SK-N-SH (cell line): ENCODE results near the gene BRD7.

ENCODE experiments used
- ELF1 ChIP-seq: IDR thresholded peaks from 2 replicates; pipeline ENCODE4 v1.4.0; 2012
- EP300 ChIP-seq, 2 experiments: IDR thresholded peaks; 2 replicates each; pipeline versions ENCODE4 v1.4.0 to v1.6.1; 2012; ENCODE audit warnings: borderline replicate concordance in 1 of 2, low read depth in 1 of 2, low read length in 1 of 2
- FOSL2 ChIP-seq: IDR thresholded peaks from 2 replicates; pipeline ENCODE4 v1.4.0; 2012; ENCODE audit warnings: low read depth, mild to moderate bottlenecking, moderate library complexity, borderline replicate concordance
- MEF2A ChIP-seq: IDR thresholded peaks from 2 replicates; pipeline ENCODE4 v1.4.0; 2012; ENCODE audit warnings: low read depth, borderline replicate concordance
- MXI1 ChIP-seq: IDR thresholded peaks from 2 replicates; pipeline ENCODE4 v1.6.1; 2012; ENCODE audit warnings: mild to moderate bottlenecking, low read depth, low read length, improper control_type of control experiment
- NRF1 ChIP-seq: IDR thresholded peaks from 2 replicates; pipeline ENCODE4 v1.6.1; 2012; ENCODE audit warnings: low read depth, mild to moderate bottlenecking, low read length
- RAD21 ChIP-seq: IDR thresholded peaks from 2 replicates; pipeline ENCODE4 v1.6.1; 2012; ENCODE audit warnings: mild to moderate bottlenecking, low read length
- TAF1 ChIP-seq: IDR thresholded peaks from 2 replicates; pipeline ENCODE4 v1.6.1; 2012; ENCODE audit warnings: low read depth, mild to moderate bottlenecking, low read length, moderate library complexity, borderline replicate concordance
- TF ChIP-seq, protein P1 (sequence below): fragments of 200-600 bp; sonication (generic); IDR thresholded peaks from 2 replicates; pipeline ENCODE4 v1.6.1; 2017; ENCODE audit warnings: antibody characterized with exemption, mild to moderate bottlenecking, moderate library complexity
- TF ChIP-seq, protein P2 (sequence below): IDR thresholded peaks from 2 replicates; pipeline ENCODE4 v1.4.0; 2012; ENCODE audit warnings: low read depth
- TF ChIP-seq, protein P3 (sequence below): IDR thresholded peaks from 2 replicates; pipeline ENCODE4; 2012
- TF ChIP-seq, protein P4 (sequence below): IDR thresholded peaks from 2 replicates; pipeline ENCODE4 v1.4.0; 2012; ENCODE audit warnings: low read depth, borderline replicate concordance

DNA sequence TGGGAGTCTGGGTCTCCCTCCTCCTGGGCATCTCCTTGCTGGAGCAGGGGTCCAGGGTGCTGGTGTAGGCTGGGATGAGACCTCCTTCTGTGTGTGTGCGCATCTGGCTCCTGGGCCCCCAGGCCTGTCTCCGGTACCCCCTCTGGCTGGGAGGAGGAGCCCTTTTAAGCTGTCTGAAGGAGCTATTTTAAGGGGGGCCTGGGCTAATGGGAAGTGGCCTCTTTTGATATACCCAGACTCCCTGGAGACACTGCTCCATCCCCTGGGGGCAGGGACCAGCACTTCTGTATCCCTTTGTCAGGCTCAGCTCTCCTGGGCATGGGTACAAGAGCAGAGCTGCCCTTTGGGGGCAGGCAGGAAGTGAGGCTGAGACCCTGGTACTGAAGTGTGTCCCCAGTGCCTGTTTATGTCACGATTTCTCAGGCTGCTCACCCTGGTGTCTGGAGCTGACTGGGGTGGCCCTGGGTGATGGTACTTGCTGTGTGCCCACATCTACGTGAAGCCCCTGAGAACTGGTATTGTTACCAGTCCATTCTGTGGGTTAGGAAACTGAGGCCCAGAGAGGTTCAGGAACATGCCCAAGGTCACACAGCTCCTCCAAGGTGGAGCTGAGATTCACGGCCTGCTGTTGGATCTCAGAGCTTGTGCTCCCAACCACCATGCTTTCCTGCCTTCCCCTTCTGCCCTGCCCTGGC lies 96.0 kb downstream of the BRD7 start:
- TF ChIP-seq TAF1 (no peak), RAD21 (no peak), MEF2A (no peak), MXI1 (no peak), NRF1 (no peak), EP300 (IDR thresholded peaks at IDR 0.05; ENCODE audit: borderline replicate concordance in 1 of 2, low read depth in 1 of 2, low read length in 1 of 2) (no peak), ELF1 (no peak), FOSL2 (no peak)
- TF ChIP-seq, protein P1, sequence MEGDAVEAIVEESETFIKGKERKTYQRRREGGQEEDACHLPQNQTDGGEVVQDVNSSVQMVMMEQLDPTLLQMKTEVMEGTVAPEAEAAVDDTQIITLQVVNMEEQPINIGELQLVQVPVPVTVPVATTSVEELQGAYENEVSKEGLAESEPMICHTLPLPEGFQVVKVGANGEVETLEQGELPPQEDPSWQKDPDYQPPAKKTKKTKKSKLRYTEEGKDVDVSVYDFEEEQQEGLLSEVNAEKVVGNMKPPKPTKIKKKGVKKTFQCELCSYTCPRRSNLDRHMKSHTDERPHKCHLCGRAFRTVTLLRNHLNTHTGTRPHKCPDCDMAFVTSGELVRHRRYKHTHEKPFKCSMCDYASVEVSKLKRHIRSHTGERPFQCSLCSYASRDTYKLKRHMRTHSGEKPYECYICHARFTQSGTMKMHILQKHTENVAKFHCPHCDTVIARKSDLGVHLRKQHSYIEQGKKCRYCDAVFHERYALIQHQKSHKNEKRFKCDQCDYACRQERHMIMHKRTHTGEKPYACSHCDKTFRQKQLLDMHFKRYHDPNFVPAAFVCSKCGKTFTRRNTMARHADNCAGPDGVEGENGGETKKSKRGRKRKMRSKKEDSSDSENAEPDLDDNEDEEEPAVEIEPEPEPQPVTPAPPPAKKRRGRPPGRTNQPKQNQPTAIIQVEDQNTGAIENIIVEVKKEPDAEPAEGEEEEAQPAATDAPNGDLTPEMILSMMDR = no peak
- TF ChIP-seq, protein P2, sequence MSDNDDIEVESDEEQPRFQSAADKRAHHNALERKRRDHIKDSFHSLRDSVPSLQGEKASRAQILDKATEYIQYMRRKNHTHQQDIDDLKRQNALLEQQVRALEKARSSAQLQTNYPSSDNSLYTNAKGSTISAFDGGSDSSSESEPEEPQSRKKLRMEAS = no peak
- TF ChIP-seq, protein P3, sequence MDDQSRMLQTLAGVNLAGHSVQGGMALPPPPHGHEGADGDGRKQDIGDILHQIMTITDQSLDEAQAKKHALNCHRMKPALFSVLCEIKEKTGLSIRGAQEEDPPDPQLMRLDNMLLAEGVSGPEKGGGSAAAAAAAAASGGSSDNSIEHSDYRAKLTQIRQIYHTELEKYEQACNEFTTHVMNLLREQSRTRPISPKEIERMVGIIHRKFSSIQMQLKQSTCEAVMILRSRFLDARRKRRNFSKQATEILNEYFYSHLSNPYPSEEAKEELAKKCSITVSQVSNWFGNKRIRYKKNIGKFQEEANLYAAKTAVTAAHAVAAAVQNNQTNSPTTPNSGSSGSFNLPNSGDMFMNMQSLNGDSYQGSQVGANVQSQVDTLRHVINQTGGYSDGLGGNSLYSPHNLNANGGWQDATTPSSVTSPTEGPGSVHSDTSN = no peak
- TF ChIP-seq, protein P4, sequence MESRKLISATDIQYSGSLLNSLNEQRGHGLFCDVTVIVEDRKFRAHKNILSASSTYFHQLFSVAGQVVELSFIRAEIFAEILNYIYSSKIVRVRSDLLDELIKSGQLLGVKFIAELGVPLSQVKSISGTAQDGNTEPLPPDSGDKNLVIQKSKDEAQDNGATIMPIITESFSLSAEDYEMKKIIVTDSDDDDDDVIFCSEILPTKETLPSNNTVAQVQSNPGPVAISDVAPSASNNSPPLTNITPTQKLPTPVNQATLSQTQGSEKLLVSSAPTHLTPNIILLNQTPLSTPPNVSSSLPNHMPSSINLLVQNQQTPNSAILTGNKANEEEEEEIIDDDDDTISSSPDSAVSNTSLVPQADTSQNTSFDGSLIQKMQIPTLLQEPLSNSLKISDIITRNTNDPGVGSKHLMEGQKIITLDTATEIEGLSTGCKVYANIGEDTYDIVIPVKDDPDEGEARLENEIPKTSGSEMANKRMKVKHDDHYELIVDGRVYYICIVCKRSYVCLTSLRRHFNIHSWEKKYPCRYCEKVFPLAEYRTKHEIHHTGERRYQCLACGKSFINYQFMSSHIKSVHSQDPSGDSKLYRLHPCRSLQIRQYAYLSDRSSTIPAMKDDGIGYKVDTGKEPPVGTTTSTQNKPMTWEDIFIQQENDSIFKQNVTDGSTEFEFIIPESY = no peak
